Progenitor cell of endocrine pancreas (in vitro differentiated cells): ENCODE data around the gene BHMT. TPM values are rescaled to one million over a fixed set of nuclear protein-coding genes. Genes with fewer than 3 reads are reported as not detected.

Source experiments
- DNase-seq: peaks from one replicate; pipeline ENCODE4 v3.0.0; 2021; ENCODE audit warnings: low spot score; ENCODE audit not compliant: unreplicated experiment
- H3K27ac Mint-ChIP-seq: 2 replicates; pipeline ENCODE4 v1.8.0; 2021; ENCODE audit warnings: mild to moderate bottlenecking, moderate library complexity, mixed read lengths
- H3K27me3 Mint-ChIP-seq: 2 replicates; pipeline ENCODE4 v1.8.0; 2021; ENCODE audit warnings: mixed read lengths
- H3K36me3 Mint-ChIP-seq: 2 replicates; pipeline ENCODE4 v1.8.0; 2022; ENCODE audit warnings: mixed read lengths; ENCODE audit not compliant: insufficient read depth
- H3K4me1 Mint-ChIP-seq: 2 replicates; pipeline ENCODE4 v1.8.0; 2021; ENCODE audit warnings: low read depth, mixed read lengths
- H3K4me3 Mint-ChIP-seq: 2 replicates; pipeline ENCODE4 v1.8.0; 2021; ENCODE audit warnings: low read depth, mild to moderate bottlenecking, moderate library complexity, mixed read lengths
- H3K9me3 Mint-ChIP-seq: 2 replicates; pipeline ENCODE4 v1.8.0; 2021; ENCODE audit warnings: low read depth, mixed read lengths
- CTCF ChIP-seq: fragments of 200-600 bp; sonication (generic); IDR thresholded peaks from one replicate; pipeline ENCODE4 v1.5.0; 2021; ENCODE audit warnings: antibody characterized with exemption, mild to moderate bottlenecking; ENCODE audit not compliant: unreplicated experiment
- total RNA-seq: library from RNA; stranded (reverse); gene quantifications from 2 replicates; pipeline ENCODE4 v1.2.1, GENCODE V29; 2021

Gene BHMT
- total RNA-seq, 1 donor from 2014 or later: 1.4 TPM

- DNase-seq: no peak
These were observed 25.5 kb upstream of the BHMT start for GRCh38 chr5:79086116-79086515.

GRCh38 chr5:79088507-79088906 is 23.1 kb upstream of the BHMT start:
- no peak for DNase-seq
- Mint-ChIP-seq H3K4me3 (no peak overlapping the region), H3K36me3 (no peaks in the 10 kb centered on the region), H3K9me3 (peaks cover 3% of the 10 kb centered on the region), H3K4me1 (peaks cover 7% of the 10 kb centered on the region), H3K27ac (no peak overlapping the region), H3K27me3 (no peaks in the 10 kb centered on the region)
- TF ChIP-seq CTCF: no peak

More at GRCh38 chr5:79086116-79086515, 25.5 kb upstream of the BHMT start:
- Mint-ChIP-seq H3K27ac (no peak overlapping the region), H3K36me3 (no peaks in the 10 kb centered on the region), H3K27me3 (no peaks in the 10 kb centered on the region), H3K9me3 (no peaks in the 10 kb centered on the region), H3K4me3 (no peak overlapping the region), H3K4me1 (peaks cover 1% of the 10 kb centered on the region)
- TF ChIP-seq CTCF: no peak

- no peak overlapping the region for H3K27ac Mint-ChIP-seq
- no peak for TF ChIP-seq CTCF
- H3K9me3 Mint-ChIP-seq: peaks cover 7% of the 10 kb centered on the region
- no peak overlapping the region for H3K4me3 Mint-ChIP-seq
- no peaks in the 10 kb centered on the region for H3K27me3 Mint-ChIP-seq
- H3K36me3 Mint-ChIP-seq: peaks cover 2% of the 10 kb centered on the region
- no peak for DNase-seq
- peaks cover 20% of the 10 kb centered on the region for H3K4me1 Mint-ChIP-seq
These were observed 20.5 kb upstream of the BHMT start for GRCh38 chr5:79091064-79091463.

- peaks cover 2% of the 10 kb centered on the region for H3K36me3 Mint-ChIP-seq
- peaks cover 20% of the 10 kb centered on the region for H3K4me1 Mint-ChIP-seq
- H3K27me3 Mint-ChIP-seq: no peaks in the 10 kb centered on the region
- H3K4me3 Mint-ChIP-seq: peak overlapping the region; percentile 4
- DNase-seq: no peak
- peaks cover 7% of the 10 kb centered on the region for H3K9me3 Mint-ChIP-seq
- no peak for TF ChIP-seq CTCF
- peak overlapping the region; percentile 57 for H3K27ac Mint-ChIP-seq
These were observed 17.8 kb upstream of the BHMT start for GRCh38 chr5:79093762-79094161.

GRCh38 chr5:79105868-79106267 is 5.7 kb upstream of the BHMT start:
- Mint-ChIP-seq H3K36me3 (no peaks in the 10 kb centered on the region), H3K4me1 (peaks cover 15% of the 10 kb centered on the region), H3K4me3 (no peak overlapping the region), H3K9me3 (peaks cover 6% of the 10 kb centered on the region), H3K27me3 (peaks cover 12% of the 10 kb centered on the region), H3K27ac (no peak overlapping the region)
- no peak for TF ChIP-seq CTCF
- DNase-seq: no peak
